Measurements from ENCODE around the gene MPIG6B.
A peak's percentile ranks its signal among the peaks of the same experiment; 100 is the strongest.

The MPIG6B gene

GRCh38 chr6:31693535-31693934 lies 29.6 kb upstream of the MPIG6B start:
- H3K4me3 ChIP-seq (ENCODE audit: low read depth, low read length): no peak overlapping the region
- no peak for TF ChIP-seq ZNF585B (tag by site-specific recombination; IDR thresholded peaks at IDR 0.05)
- no peak for TF ChIP-seq ZNF266 (tag by site-specific recombination; IDR thresholded peaks at IDR 0.05; ENCODE audit: low read depth)
- no peak for TF ChIP-seq PRDM4 (tag by site-specific recombination; IDR thresholded peaks at IDR 0.05)
- H3K9me3 ChIP-seq (ENCODE audit: control insufficient read depth, insufficient read depth, low read depth, low read length): no peaks in the 10 kb centered on the region
- CTCF ChIA-PET: interaction anchor here (0.8 to 1.0 kb wide), 2 partner anchors 9 to 98 kb away, joined by 3 read pairs; no protein-coding TSS in a partner anchor
- H3K4me1 ChIP-seq (ENCODE audit: control insufficient read depth, insufficient read depth, low read length): no peaks in the 10 kb centered on the region
- H3K36me3 ChIP-seq (ENCODE audit: control insufficient read depth in 2 of 2, insufficient read depth in 1 of 2, low read length in 2 of 2): peaks cover 4 to 66% of the 10 kb centered on the region in 2 experiments; a peak in 2 of 3 replicates
- POLR2A ChIA-PET: interaction anchor here (0.5 to 4.0 kb wide), 7 partner anchors 10 to 169 kb away, joined by 3 to 30 read pairs (median 4); partner anchors contain the start of genes ABHD16A, LY6G5C and NEU1
- H3K27ac ChIP-seq (ENCODE audit: extremely low read depth, low read depth, low read length): no peak overlapping the region

GRCh38 chr6:31697555-31697954 lies 25.6 kb upstream of the MPIG6B start:
- Histone ChIP-seq H3K4me3 (ENCODE audit: low read depth, low read length) (no peak overlapping the region), H3K9me3 (ENCODE audit: control insufficient read depth, insufficient read depth, low read depth, low read length) (no peaks in the 10 kb centered on the region), H3K27ac (ENCODE audit: extremely low read depth, low read depth, low read length) (no peak overlapping the region), H3K36me3 (ENCODE audit: control insufficient read depth in 2 of 2, insufficient read depth in 1 of 2, low read length in 2 of 2) (peaks cover 4 to 42% of the 10 kb centered on the region in 2 experiments; a peak in 2 of 3 replicates), H3K4me1 (ENCODE audit: control insufficient read depth, insufficient read depth, low read length) (no peaks in the 10 kb centered on the region)
- ChIA-PET CTCF (interaction anchor here (0.7 to 1.0 kb wide), 2 partner anchors 8 to 151 kb away, joined by 3 to 4 read pairs; partner anchors contain the start of gene ATP6V1G2), POLR2A (interaction anchor here (0.5 kb wide), 1 partner anchor 138 kb away, joined by 4 read pairs; no protein-coding TSS in a partner anchor)
- TF ChIP-seq EGR2 (tag by site-specific recombination; IDR thresholded peaks at IDR 0.05; ENCODE audit: low read depth) (no peak), ZBTB17 (tag by site-specific recombination; IDR thresholded peaks at IDR 0.05) (peak; percentile 58; the same call in 1 of the 2 replicates), ZNF366 (tag by site-specific recombination; conservative IDR thresholded peaks at IDR 0.05) (peak; percentile 33), ZNF146 (tag by site-specific recombination; IDR thresholded peaks at IDR 0.05) (no peak), ZNF830 (tag by site-specific recombination; IDR thresholded peaks at IDR 0.05; ENCODE audit: low read depth) (no peak), PRDM1 (tag by site-specific recombination; IDR thresholded peaks at IDR 0.05) (peak; percentile 100), ZNF518A (tag by site-specific recombination; conservative IDR thresholded peaks at IDR 0.05; ENCODE audit: low read depth) (no peak), ZNF600 (tag by site-specific recombination; IDR thresholded peaks at IDR 0.05) (peak; percentile 64; the same call in 1 of the 2 replicates), SP7 (tag by site-specific recombination; IDR thresholded peaks at IDR 0.05) (0 out of 2 replicates have a peak, but pooled peaks have one; percentile 20)

GRCh38 chr6:31700740-31701401 lies 22.3 kb upstream of the MPIG6B start:
- POLR2A ChIA-PET: interaction anchor here (0.6 to 0.9 kb wide), 2 partner anchors 16 to 162 kb away, joined by 3 read pairs; partner anchors contain the start of gene NEU1
- no peak overlapping the region for H3K4me3 ChIP-seq (ENCODE audit: low read depth, low read length)

More at GRCh38 chr6:31700740-31701401, 22.3 kb upstream of the MPIG6B start:
- H3K9me3 ChIP-seq (ENCODE audit: control insufficient read depth, insufficient read depth, low read depth, low read length): no peaks in the 10 kb centered on the region
- no peaks in the 10 kb centered on the region for H3K4me1 ChIP-seq (ENCODE audit: control insufficient read depth, insufficient read depth, low read length)
- peaks cover 4 to 21% of the 10 kb centered on the region in 2 experiments; a peak in 2 of 3 replicates for H3K36me3 ChIP-seq (ENCODE audit: control insufficient read depth in 2 of 2, insufficient read depth in 1 of 2, low read length in 2 of 2)
- TF ChIP-seq ZNF157 (tag by site-specific recombination; IDR thresholded peaks at IDR 0.05) (peak; percentile 56; the same call in 1 of the 2 replicates), ZNF514 (tag by site-specific recombination; IDR thresholded peaks at IDR 0.05) (no peak)
- no peak overlapping the region for H3K27ac ChIP-seq (ENCODE audit: extremely low read depth, low read depth, low read length)
- CTCF ChIA-PET: interaction anchor here (1.1 to 1.8 kb wide), 3 partner anchors 11 to 69 kb away, joined by 3 to 9 read pairs (median 6); no protein-coding TSS in a partner anchor
